H1 (cell line): Measurements from ENCODE around the gene NEURL1B. TPM values are rescaled to one million over a fixed set of nuclear protein-coding genes. Genes with fewer than 3 reads are reported as not detected.

ENCODE experiments used
- CTCF ChIA-PET: fragments of 300-600 bp; sonication (Branson Sonifier 250); formaldehyde crosslinking; loops from one replicate; lab custom pipeline; 2021; ENCODE audit not compliant: partially characterized antibody; lab: Charles Lee
- POLR2A ChIA-PET: fragments of 300-600 bp; sonication (Branson Sonifier 250); formaldehyde crosslinking; loops from one replicate; lab custom pipeline; 2021; ENCODE audit warnings: inconsistent platforms; ENCODE audit not compliant: partially characterized antibody; lab: Charles Lee
- DNase-seq, 2 experiments: peaks; one replicate each; pipeline versions ENCODE4 v3.0.0 to v3.0.0-alpha.2; 2010 to 2022; ENCODE audit warnings: low spot score in 2 of 2, low read depth in 1 of 2, mixed read lengths in 1 of 2
- FAIRE-seq: peaks from 2 replicates; lab custom pipeline; 2011; peaks lifted over from hg19 to GRCh38; lab: Jason Lieb, UNC
- H2AFZ ChIP-seq: 2 replicates; pipeline ENCODE4 v1.8.1; 2012; ENCODE audit warnings: low read length, inconsistent platforms
- H2AK5ac ChIP-seq: 2 replicates; pipeline ENCODE4 v1.6.1; 2013; ENCODE audit warnings: low read depth, low read length
- H2BK120ac ChIP-seq: replicated peaks from 2 replicates; pipeline ENCODE3; 2013; ENCODE audit warnings: low read depth, low read length, inconsistent platforms
- H2BK12ac ChIP-seq: 2 replicates; pipeline ENCODE4 v1.6.1; 2013; ENCODE audit warnings: low read depth, low read length
- H2BK15ac ChIP-seq: 2 replicates; pipeline ENCODE4 v1.6.1; 2013; ENCODE audit warnings: low read length
- H2BK20ac ChIP-seq: 2 replicates; pipeline ENCODE4 v1.6.1; 2013; ENCODE audit warnings: low read length
- H2BK5ac ChIP-seq: 2 replicates; pipeline ENCODE4 v1.6.1; 2013; ENCODE audit warnings: low read depth, low read length
- H3K14ac ChIP-seq: 2 replicates; pipeline ENCODE4 v1.6.1; 2013; ENCODE audit warnings: inconsistent platforms; ENCODE audit not compliant: insufficient read length
- H3K18ac ChIP-seq: 2 replicates; pipeline ENCODE4 v1.6.1; 2013; ENCODE audit warnings: low read length; ENCODE audit errors: extremely low read depth
- H3K23ac ChIP-seq: 2 replicates; pipeline ENCODE4 v1.6.1; 2013; ENCODE audit warnings: inconsistent platforms; ENCODE audit not compliant: insufficient read length
- H3K23me2 ChIP-seq: 2 replicates; pipeline ENCODE4 v1.6.1; 2013; ENCODE audit warnings: low read depth, low read length
- H3K27ac ChIP-seq: 2 replicates; pipeline ENCODE4 v1.6.1; 2011; ENCODE audit warnings: low read depth, low read length, inconsistent platforms
- H3K27me3 ChIP-seq, 4 experiments: replicated peaks in 1 of 4; 1 replicate in 1 of 4; 2 replicates in 3 of 4; pipeline versions ENCODE4 v1.6.1 to v1.8.1; 2011 to 2013; ENCODE audit warnings: low read length in 3 of 4, mild to moderate bottlenecking in 3 of 4, inconsistent platforms in 2 of 4, mixed read lengths in 2 of 4, moderate library complexity in 1 of 4; ENCODE audit not compliant: control insufficient read depth in 3 of 4, insufficient read depth in 3 of 4; ENCODE audit errors: extremely low read depth in 1 of 4
- H3K36me3 ChIP-seq, 4 experiments: 2 replicates each; pipeline versions ENCODE4 v1.6.1 to v1.8.1; 2011 to 2013; ENCODE audit warnings: mild to moderate bottlenecking in 4 of 4, low read length in 3 of 4, moderate library complexity in 2 of 4, control low read depth in 1 of 4, inconsistent platforms in 1 of 4; ENCODE audit not compliant: insufficient read depth in 4 of 4, control insufficient read depth in 2 of 4
- H3K4ac ChIP-seq: replicated peaks from 2 replicates; pipeline ENCODE3; 2013; ENCODE audit warnings: low read length, low read depth, mixed read lengths, inconsistent platforms; ENCODE audit not compliant: insufficient read length
- H3K4me1 ChIP-seq, 4 experiments: replicated peaks in 1 of 4; 1 replicate in 1 of 4; 2 replicates in 3 of 4; pipeline versions ENCODE4 v1.6.1 to v1.8.1; 2011 to 2013; ENCODE audit warnings: low read length in 3 of 4, inconsistent platforms in 2 of 4, mixed read lengths in 1 of 4; ENCODE audit not compliant: insufficient read depth in 4 of 4, control insufficient read depth in 3 of 4
- H3K4me2 ChIP-seq, 2 experiments: 2 replicates each; pipeline versions ENCODE4 v1.6.1 to v1.8.1; 2011 to 2013; ENCODE audit warnings: low read depth in 2 of 2, low read length in 2 of 2, control low read depth in 1 of 2, inconsistent platforms in 1 of 2, mild to moderate bottlenecking in 1 of 2; ENCODE audit not compliant: insufficient read depth in 1 of 2
- H3K4me3 ChIP-seq, 4 experiments: fragments of 200-600, 300-600 bp in 1 of 4; sonication (generic), shearing (Covaris generic), sonication (Bioruptor Twin) in 1 of 4; 2 replicates each; pipeline versions ENCODE4 v1.5.1 to v1.8.1; 2011 to 2016; ENCODE audit warnings: low read length in 4 of 4, low read depth in 3 of 4, control low read depth in 2 of 4, inconsistent platforms in 2 of 4, mild to moderate bottlenecking in 2 of 4, mixed read lengths in 1 of 4, moderate library complexity in 1 of 4; ENCODE audit not compliant: insufficient read depth in 2 of 4; ENCODE audit errors: extremely low read depth in 1 of 4
- H3K56ac ChIP-seq: replicated peaks from 2 replicates; pipeline ENCODE3; 2013; ENCODE audit warnings: low read depth, mild to moderate bottlenecking, mixed read lengths, low read length, inconsistent platforms; ENCODE audit not compliant: insufficient read length
- H3K79me1 ChIP-seq: 2 replicates; pipeline ENCODE4 v1.6.1; 2013; ENCODE audit warnings: low read depth, low read length, control low read depth
- H3K79me2 ChIP-seq, 2 experiments: 2 replicates each; pipeline versions ENCODE4 v1.6.1 to v1.8.1; 2012 to 2013; ENCODE audit warnings: low read length in 2 of 2, mild to moderate bottlenecking in 2 of 2, inconsistent platforms in 1 of 2; ENCODE audit not compliant: insufficient read depth in 2 of 2, control insufficient read depth in 1 of 2
- H3K9ac ChIP-seq, 4 experiments: replicated peaks in 1 of 4; 1 replicate in 1 of 4; 2 replicates in 3 of 4; pipeline versions ENCODE4 v1.6.1 to v1.8.1; 2011 to 2013; ENCODE audit warnings: low read depth in 3 of 4, low read length in 3 of 4, control low read depth in 2 of 4, mild to moderate bottlenecking in 2 of 4, moderate library complexity in 2 of 4, inconsistent platforms in 1 of 4; ENCODE audit errors: extremely low read depth in 1 of 4
- H3K9me3 ChIP-seq, 2 experiments: 2 replicates each; pipeline versions ENCODE4 v1.6.1 to v1.8.1; 2012 to 2013; ENCODE audit warnings: mild to moderate bottlenecking in 2 of 2, moderate library complexity in 2 of 2, control low read depth in 1 of 2, inconsistent platforms in 1 of 2, low read depth in 1 of 2, low read length in 1 of 2, mixed read lengths in 1 of 2; ENCODE audit not compliant: insufficient read depth in 2 of 2
- H4K20me1 ChIP-seq, 2 experiments: replicated peaks in 1 of 2; 2 replicates each; pipeline versions ENCODE3 to v1.8.1; 2011 to 2013; ENCODE audit warnings: inconsistent platforms in 2 of 2, low read length in 2 of 2, mild to moderate bottlenecking in 1 of 2; ENCODE audit not compliant: insufficient read depth in 2 of 2, control insufficient read depth in 1 of 2
- H4K5ac ChIP-seq: 2 replicates; pipeline ENCODE4 v1.6.1; 2013; ENCODE audit warnings: low read length, low read depth, mixed read lengths, inconsistent platforms; ENCODE audit not compliant: insufficient read length
- H4K8ac ChIP-seq: 2 replicates; pipeline ENCODE4 v1.8.0; 2013; ENCODE audit warnings: mild to moderate bottlenecking, moderate library complexity, low read length, inconsistent platforms; ENCODE audit not compliant: insufficient read depth; ENCODE audit errors: extremely low read depth
- H4K91ac ChIP-seq: replicated peaks from 2 replicates; pipeline ENCODE3; 2013; ENCODE audit warnings: low read length, mixed read lengths, inconsistent platforms; ENCODE audit not compliant: insufficient read length
- ATF2 ChIP-seq: IDR thresholded peaks from 2 replicates; pipeline ENCODE4 v1.6.1; 2012; ENCODE audit warnings: low read length, inconsistent platforms
- BACH1 ChIP-seq: IDR thresholded peaks from 2 replicates; pipeline ENCODE4 v1.6.1; 2012; ENCODE audit warnings: low read length, improper control_type of control experiment
- CTBP2 ChIP-seq: IDR thresholded peaks from 2 replicates; pipeline ENCODE4 v1.7.0; 2011; ENCODE audit warnings: borderline replicate concordance, mild to moderate bottlenecking, moderate library complexity, mixed read lengths, low read length; ENCODE audit not compliant: insufficient read depth, insufficient read length
- EP300 ChIP-seq, 2 experiments: IDR thresholded peaks; 1 replicate in 1 of 2; 2 replicates in 1 of 2; pipeline ENCODE4 v1.6.1; 2011 to 2012; ENCODE audit warnings: low read depth in 2 of 2, low read length in 2 of 2, mild to moderate bottlenecking in 2 of 2, borderline replicate concordance in 1 of 2, inconsistent platforms in 1 of 2, moderate library complexity in 1 of 2
- FOSL1 ChIP-seq: IDR thresholded peaks from 2 replicates; pipeline ENCODE4 v1.6.1; 2011; ENCODE audit warnings: mild to moderate bottlenecking, low read depth, low read length, moderate library complexity; ENCODE audit not compliant: insufficient read depth
- MAFK ChIP-seq: IDR thresholded peaks from 2 replicates; pipeline ENCODE4 v1.6.1; 2012; ENCODE audit warnings: low read depth, mild to moderate bottlenecking, improper control_type of control experiment, low read length
- RBBP5 ChIP-seq: IDR thresholded peaks from 2 replicates; pipeline ENCODE4 v1.7.1; 2012; ENCODE audit warnings: low read depth, mild to moderate bottlenecking, inconsistent platforms, low read length, moderate library complexity, borderline replicate concordance
- SIN3A ChIP-seq, 2 experiments: IDR thresholded peaks in 1 of 2; conservative IDR thresholded peaks in 1 of 2; 2 replicates each; pipeline ENCODE4 v1.6.1; 2011 to 2012; ENCODE audit warnings: low read length in 2 of 2, improper control_type of control experiment in 1 of 2, low read depth in 1 of 2, mild to moderate bottlenecking in 1 of 2
- SIX5 ChIP-seq: IDR thresholded peaks from 2 replicates; pipeline ENCODE4 v1.6.1; 2011; ENCODE audit warnings: mild to moderate bottlenecking, low read depth, low read length
- SP2 ChIP-seq: IDR thresholded peaks from 2 replicates; pipeline ENCODE4 v1.6.1; 2012; ENCODE audit warnings: mild to moderate bottlenecking, low read length, inconsistent platforms
- WGBS, 2 experiments: shearing (Covaris generic) in 1 of 2; methylation state at CpG; one replicate each; pipeline versions ENCODE4 v1.1.6 to v1.1.7; 2013 to 2015; ENCODE audit warnings: low lambda C conversion rate in 2 of 2, mixed read lengths in 2 of 2, inconsistent platforms in 1 of 2, low coverage in 1 of 2, missing lambda C conversion rate in 1 of 2; ENCODE audit not compliant: insufficient replicate concordance in 2 of 2, insufficient coverage in 1 of 2, insufficient read length in 1 of 2; ENCODE audit errors: extremely low coverage in 1 of 2, missing lambda C conversion rate in 1 of 2; 5-methylcytosine and 5-hydroxymethylcytosine counted together
- polyA plus RNA-seq, 7 experiments: library from polyadenylated mRNA; depleted of rRNA in 3 of 7; stranded (reverse) in 5 of 7; unstranded in 2 of 7; fragments of >200 nt in 5 of 7; fragments of 200-250 nt in 2 of 7; gene quantifications; 1 replicate in 5 of 7; 2 replicates in 1 of 7; 4 replicates in 1 of 7; pipeline versions ENCODE4 v1.2.1 to v1.2.3, GENCODE V29; 2011 to 2013; ENCODE audit warnings: missing spikeins in 2 of 7, mixed read lengths in 2 of 7
- total RNA-seq: library from RNA; stranded (reverse); fragmentation: NEBNext Ultra II Directional; extraction: Animal tissue kit (Norgen Biotek cat#: 25700); gene quantifications from 2 replicates; pipeline ENCODE4 v1.2.1, GENCODE V29; 2021

The NEURL1B gene
- total and polyA plus RNA-seq, 2 of the 8 experiments (the other 6 are each of a cell fraction or from before 2014, with no cell fraction given) = 3.3 to 6.1 TPM

GRCh38 chr5:172694541-172694940 lies 53.5 kb downstream of the NEURL1B start:
- H3K23me2 ChIP-seq = peaks cover 2% of the 10 kb centered on the region; the same call in 1 of the 2 replicates
- no peaks in the 10 kb centered on the region for H4K20me1 ChIP-seq
- no peak overlapping the region for H3K27ac ChIP-seq
- DNase-seq (no peak), FAIRE-seq (no peak)
- peak overlapping the region; percentile 53; the same call in 1 of the 2 replicates for H2AK5ac ChIP-seq
- peaks cover 0 to 2% (median 0%) of the 10 kb centered on the region in 4 experiments; a peak in 3 of 7 replicates for H3K27me3 ChIP-seq
- TF ChIP-seq EP300 (IDR thresholded peaks at IDR 0.05; ENCODE audit: borderline replicate concordance in 1 of 2, low read depth in 2 of 2, low read length in 2 of 2) (no peak), MAFK (no peak), SIX5 (no peak), BACH1 (no peak), FOSL1 (no peak), SIN3A (conservative IDR thresholded peaks at IDR 0.05 in 1 of 2, IDR thresholded peaks at IDR 0.05 in 1 of 2; ENCODE audit: low read depth in 1 of 2, low read length in 2 of 2) (no peak), SP2 (no peak), CTBP2 (no peak), RBBP5 (no peak), ATF2 (no peak; the same call in 1 of the 2 replicates)
- H3K56ac ChIP-seq = no peak overlapping the region
- no peak overlapping the region for H2AFZ ChIP-seq
- 66% methylated on average over 8 of the region's 8 CpGs; no CpG with 5 or more reads in 1 of the 2 experiments for WGBS, 2 experiments
- no peak overlapping the region for H3K18ac ChIP-seq
- peak overlapping the region; percentile 38 for H2BK15ac ChIP-seq
- H3K79me1 ChIP-seq = no peaks in the 10 kb centered on the region
- H4K8ac ChIP-seq = no peak overlapping the region
- H2BK12ac ChIP-seq = peak overlapping the region; percentile 35; the same call in 1 of the 2 replicates
- H3K4ac ChIP-seq = no peak overlapping the region
- ChIA-PET POLR2A (interaction anchor here (1.2 kb wide), 1 partner anchor 244 kb away, joined by 3 read pairs; no protein-coding TSS in a partner anchor), CTCF (interaction anchor here (0.6 to 11.9 kb wide), 11 partner anchors 9 to 789 kb away, joined by 3 to 176 read pairs (median 6); no protein-coding TSS in a partner anchor)
- peak overlapping the region; percentile 55; the same call in 1 of the 2 replicates for H2BK20ac ChIP-seq
- no peaks in the 10 kb centered on the region for H3K36me3 ChIP-seq
- H3K4me2 ChIP-seq = no peak overlapping the region
- H3K23ac ChIP-seq = no peak overlapping the region
- peaks cover 3 to 14% (median 8%) of the 10 kb centered on the region in 4 experiments; a peak in 6 of 7 replicates for H3K4me1 ChIP-seq
- H3K9ac ChIP-seq = no peak overlapping the region
- no peak overlapping the region for H2BK5ac ChIP-seq
- no peak overlapping the region for H4K5ac ChIP-seq
- H4K91ac ChIP-seq = no peak overlapping the region
- H2BK120ac ChIP-seq = no peak overlapping the region
- no peaks in the 10 kb centered on the region for H3K79me2 ChIP-seq
- H3K9me3 ChIP-seq = no peaks in the 10 kb centered on the region
- no peak overlapping the region for H3K14ac ChIP-seq
- H3K4me3 ChIP-seq = no peak overlapping the region
